Fibroblast of the conjunctiva (primary cell): ENCODE data around the gene ELN.
A peak's percentile ranks its signal among the peaks of the same experiment; 100 is the strongest.

Experiments
- DNase-seq: peaks from one replicate; pipeline ENCODE4 v3.0.0-alpha.2; 2010; ENCODE audit warnings: low read depth

The ELN gene

DNA sequence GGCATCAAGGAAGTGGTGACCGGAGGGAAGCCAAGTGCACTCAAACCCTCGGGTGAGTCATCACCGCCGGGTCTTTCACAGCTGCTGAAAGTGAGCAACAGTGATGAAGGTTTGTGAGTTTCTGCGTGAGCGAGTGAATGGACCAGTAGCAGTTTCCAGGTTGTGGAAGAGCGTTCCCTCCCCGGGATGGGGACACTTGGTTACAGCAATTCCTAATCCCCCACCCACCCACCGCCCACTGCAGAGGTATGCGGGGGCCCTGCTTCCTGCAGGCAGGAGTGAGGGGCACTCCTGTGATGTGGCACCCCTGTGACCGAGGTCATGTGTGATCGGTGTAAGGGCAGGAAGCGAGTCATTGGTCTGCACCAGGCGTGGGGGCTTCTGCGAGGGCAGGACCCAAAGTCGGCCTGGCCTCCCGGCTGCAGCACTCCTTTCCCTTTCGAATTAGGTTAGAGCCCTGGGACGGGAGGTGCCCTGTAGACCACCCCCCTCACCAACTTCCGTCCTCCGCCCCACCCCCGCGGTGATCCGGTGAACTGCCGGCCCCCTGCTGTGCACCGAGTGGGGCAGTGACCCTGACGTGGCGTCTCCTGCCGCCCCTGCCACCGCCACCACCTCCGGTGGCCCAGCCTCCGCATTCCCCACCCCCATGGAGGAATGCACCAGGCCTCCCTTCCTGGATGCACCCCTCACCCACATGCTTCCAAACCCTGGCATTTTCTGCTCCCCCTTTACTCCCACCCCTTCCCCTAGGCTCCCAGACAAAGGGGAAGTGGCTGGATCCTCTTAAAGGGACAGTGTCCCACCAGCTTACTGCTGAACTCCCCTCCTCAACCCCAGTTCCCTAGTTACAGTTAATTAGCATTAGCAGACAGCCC is 66.5 kb downstream of the ELN start:
- peak; percentile 65 for DNase-seq

DNA sequence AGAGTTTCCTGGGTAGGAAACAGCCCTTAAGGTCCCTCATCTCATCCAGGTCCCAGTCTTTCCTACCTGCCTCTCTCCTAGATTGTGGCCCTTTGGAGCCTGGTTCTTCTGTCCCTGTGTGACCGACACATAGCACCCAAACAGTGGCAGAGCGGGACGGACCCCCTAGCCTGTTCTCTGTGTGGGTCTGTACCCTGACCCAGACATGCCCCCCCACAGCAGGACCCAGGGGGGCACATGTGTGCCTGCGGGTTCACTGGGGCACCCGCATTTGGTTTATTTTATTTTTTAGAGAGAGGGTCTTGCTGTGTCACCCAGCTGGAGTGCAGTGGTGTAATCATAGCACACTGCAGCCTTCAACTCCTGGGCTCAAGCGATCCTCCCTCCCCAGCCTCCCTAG is 67.2 kb downstream of the ELN start:
- DNase-seq, result no peak

DNA sequence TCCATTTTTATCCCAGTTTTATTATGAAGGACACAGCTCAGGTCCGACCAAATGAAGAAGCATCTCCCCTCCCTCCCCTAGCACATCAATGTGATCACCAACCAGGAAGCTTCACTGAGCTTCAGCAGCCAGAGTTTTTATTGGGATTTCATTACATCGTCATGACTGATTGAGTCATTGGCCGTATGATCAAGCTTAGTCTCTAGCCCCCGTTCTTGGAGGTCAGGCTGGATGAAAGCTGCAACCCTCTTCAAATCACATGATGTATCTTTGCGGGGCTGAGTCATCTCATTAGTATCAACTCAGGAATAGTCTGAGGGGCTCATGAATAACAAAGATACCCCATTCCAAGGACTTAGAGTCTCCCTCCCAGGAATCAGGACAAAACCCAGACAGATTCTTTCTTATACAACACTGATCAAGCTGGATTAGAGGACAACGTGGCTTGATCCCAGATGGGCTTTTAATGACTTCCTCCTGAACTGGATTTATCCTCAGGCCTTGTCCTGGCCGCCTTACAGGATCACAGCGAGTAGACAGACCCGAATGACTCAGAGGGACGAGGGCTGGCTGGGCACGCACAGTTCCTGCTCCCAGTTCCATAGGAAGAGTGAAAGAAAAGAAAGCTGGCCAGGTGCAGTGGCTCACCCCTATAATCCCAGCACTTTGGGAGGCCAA is 70.1 kb downstream of the ELN start:
- peak; percentile 79 for DNase-seq

DNA sequence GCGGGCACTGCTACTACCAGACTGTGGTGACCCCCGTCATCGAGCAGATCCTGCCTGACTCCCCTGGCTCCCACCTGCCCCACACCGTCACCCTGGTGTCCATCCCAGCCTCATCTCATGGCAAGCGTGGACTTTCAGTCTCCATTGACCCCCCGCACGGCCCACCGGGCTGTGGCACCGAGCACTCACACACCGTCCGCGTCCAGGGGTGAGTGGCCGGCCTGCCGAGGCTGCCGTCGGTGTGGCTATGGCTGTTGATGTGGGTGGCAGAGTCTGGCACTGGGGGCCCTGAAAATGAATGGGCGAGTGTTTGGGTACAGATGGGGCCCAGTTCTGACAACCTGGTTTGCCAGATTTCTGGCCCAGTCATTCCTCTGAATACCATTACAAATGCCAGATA is 71.1 kb downstream of the ELN start:
- no peak for DNase-seq

DNA sequence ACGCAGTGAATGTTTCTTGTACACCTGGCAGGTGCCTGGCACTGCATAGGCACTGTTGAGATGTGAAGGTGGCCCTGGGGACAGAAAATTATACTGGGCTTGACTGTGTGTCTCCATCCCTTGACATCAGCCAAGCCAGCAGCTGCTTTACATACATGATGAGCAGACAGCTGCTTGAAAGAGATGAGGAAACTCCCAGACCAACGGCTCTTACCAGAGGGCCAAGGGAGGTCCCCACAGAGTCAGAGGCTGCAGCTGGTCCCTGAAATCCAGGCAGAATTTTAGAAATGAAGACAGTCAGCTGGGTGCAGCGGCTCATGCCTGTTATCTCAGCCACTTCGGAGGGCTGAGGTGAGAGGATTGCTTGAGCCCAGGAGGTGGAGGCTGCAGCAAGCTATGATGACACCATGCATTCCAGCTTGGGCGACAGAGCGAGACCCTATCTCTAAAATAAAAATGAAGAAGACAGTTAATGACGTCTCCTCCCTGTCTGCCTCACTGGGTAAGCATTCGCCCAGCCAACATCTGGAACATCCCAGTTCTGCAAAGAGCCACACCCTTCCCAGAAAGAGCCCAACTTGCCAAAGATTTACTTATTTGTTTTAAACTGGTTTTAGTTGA is 73.2 kb downstream of the ELN start:
- peak; percentile 13 for DNase-seq

DNA sequence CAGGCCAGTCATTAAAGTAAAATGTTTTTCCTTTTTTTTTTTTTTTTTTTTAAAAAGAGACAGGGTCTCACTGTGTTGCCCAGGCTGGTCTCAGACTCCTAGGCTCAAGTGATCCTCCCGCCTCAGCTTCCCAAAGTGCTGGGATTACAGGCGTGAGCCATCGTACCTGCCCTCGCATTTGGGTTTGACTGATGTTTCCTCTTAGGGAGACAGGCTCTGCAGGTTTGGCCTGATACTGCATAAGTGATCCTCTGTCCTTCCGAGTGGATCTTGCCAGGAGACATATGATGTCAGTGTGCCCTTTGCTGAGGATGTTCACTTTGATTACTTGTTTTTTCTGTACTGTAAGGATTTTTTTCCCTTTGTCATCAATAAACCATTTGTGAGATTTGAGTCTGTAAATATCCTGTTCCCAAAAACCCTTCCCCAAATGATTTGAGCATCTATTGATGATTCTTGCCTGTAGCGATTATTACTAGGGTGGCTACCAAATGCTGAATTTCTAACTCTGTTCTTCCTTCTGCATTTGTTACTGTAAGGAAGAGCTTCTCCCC is 75.3 kb downstream of the ELN start:
- DNase-seq, result no peak

DNA sequence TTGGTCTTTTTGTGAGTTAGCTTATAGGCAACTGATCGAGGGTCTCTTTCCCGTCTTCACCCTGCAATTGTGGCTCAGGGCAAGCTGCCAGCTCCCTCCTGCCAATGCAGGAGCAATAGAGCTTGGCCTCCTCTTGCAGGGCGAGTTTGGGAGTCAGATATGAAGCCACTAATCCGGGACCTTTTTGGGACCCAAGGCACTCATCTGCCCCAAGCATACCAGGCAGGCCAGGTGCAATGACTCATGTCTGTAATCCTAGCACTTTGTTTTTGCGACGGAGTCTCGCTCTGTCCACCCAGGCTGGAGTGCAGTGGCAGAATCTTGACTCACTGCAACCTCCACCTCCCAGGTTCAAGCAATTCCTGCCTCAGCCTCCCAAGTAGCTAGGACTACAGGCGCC is 76.7 kb downstream of the ELN start:
- DNase-seq, result no peak

DNA sequence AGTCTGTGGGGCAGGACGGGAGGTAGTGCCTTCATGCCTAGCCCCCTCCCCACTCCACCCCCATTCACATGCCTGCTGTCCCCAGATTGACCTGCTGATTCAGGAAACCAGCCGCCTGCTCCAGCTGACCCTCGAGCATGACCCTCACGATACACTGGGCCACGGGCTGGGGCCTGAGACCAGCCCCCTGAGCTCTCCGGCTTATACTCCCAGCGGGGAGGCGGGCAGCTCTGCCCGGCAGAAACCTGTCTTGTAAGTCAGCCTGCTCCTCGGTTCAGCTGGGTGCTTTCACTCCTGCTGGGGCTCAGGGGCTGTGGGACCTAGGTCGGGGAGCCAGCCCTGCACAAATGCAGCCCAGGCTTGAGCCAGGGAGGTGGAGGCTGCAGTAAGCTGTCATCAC is 78.0 kb downstream of the ELN start:
- no peak for DNase-seq

DNA sequence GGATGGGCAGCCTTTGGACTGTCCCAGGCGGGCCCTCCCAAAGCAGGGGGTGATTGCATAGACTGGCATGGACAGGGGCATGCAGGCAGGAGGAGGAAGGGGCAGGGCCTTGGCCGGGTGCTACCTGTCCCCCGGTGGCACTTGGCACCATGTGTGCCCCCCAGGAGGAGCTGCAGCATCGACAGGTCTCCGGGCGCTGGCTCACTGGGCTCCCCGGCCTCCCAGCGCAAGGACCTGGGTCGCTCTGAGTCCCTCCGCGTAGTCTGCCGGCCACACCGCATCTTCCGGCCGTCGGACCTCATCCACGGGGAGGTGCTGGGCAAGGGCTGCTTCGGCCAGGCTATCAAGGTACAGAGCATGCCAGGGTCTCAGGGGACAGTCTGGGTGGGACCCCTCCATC is 78.9 kb downstream of the ELN start:
- DNase-seq, result no peak

DNA sequence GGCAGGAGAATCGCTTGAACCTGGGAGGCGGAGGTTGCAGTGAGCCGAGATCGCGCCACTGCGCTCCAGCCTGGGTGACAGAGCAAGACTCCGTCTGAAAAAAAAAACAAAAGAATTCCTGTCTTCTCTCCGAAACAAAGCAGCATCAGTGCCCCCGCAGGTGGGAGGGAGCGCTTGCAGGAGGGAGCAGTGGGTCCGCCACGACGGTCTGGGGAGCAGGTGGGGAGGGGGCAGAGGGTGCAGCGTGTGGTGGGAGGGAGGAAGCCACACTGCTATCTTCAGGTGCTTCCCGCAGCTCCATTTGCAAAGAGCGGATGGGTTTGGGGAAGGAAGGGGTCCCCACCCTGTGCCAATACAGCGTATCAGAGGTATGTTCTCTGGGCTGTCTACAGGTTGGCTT is 87.4 kb downstream of the ELN start:
- DNase-seq, result no peak

DNA sequence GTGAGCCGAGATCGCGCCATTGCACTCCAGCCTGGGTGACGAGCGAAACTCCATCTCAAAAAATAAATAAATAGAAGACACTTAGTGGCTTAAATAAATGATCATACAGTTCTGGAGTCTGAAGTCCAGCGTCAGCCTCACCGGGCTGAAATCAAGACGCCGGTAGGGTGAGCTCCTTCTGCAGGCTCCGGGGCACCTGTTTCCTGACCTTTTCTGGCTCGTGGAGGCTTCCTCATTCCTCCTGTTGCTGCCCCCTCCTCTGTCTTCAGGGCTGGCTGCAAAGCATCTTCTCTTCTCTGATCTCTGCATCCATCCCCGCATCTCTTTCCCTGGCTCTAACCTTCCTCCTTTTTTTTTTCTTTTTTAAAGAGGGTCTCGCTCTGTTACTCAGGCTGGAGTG is 88.4 kb downstream of the ELN start:
- no peak for DNase-seq
